WERI-Rb-1 (cell line): ENCODE data around the gene GPR78.
"Not testable (repeated sequence)": the region's sequence is repeated elsewhere in the genome, so short reads cannot be mapped to it uniquely, and the experiment has no call there.

Experiments
- DNase-seq: peaks from one replicate; pipeline ENCODE4 v3.0.0-alpha.2; 2020
- H3K27ac ChIP-seq: fragments of 250-450 bp; sonication (Bioruptor Pico); 2 replicates; pipeline ENCODE4 v1.5.1; 2020; ENCODE audit warnings: mild to moderate bottlenecking, moderate library complexity
- H3K27me3 ChIP-seq: fragments of 250-450 bp; sonication (Bioruptor Pico); 2 replicates; pipeline ENCODE4 v1.5.1; 2021; ENCODE audit warnings: mild to moderate bottlenecking, low read depth, moderate library complexity; ENCODE audit not compliant: insufficient read depth, severe bottlenecking
- H3K36me3 ChIP-seq: fragments of 250-450 bp; sonication (Bioruptor Pico); 2 replicates; pipeline ENCODE4 v1.5.1; 2020; ENCODE audit warnings: mild to moderate bottlenecking, moderate library complexity
- H3K4me3 ChIP-seq: 2 replicates; pipeline ENCODE4 v1.5.1; 2011; ENCODE audit warnings: low read depth, mild to moderate bottlenecking, control low read depth, low read length
- H3K9me3 ChIP-seq: fragments of 250-450 bp; sonication (Bioruptor Pico); 2 replicates; pipeline ENCODE4 v1.5.1; 2021; ENCODE audit warnings: mild to moderate bottlenecking, moderate library complexity; ENCODE audit not compliant: severe bottlenecking

The GPR78 gene

GRCh38 chr4:8635897-8636554 lies 55.8 kb downstream of the GPR78 start:
- not testable (repeated sequence) for H3K36me3 ChIP-seq, H3K9me3 ChIP-seq, H3K27me3 ChIP-seq, H3K27ac ChIP-seq, DNase-seq, H3K4me3 ChIP-seq
